HG03280 (cell line): ENCODE measurements around the gene GLIPR2.
A peak's percentile ranks its signal among the peaks of the same experiment; 100 is the strongest.
"Not testable (repeated sequence)": the region's sequence is repeated elsewhere in the genome, so short reads cannot be mapped to it uniquely, and the experiment has no call there.

Source experiments
- ATAC-seq: cut with Tn5 transposase; IDR thresholded peaks from one replicate; pipeline ENCODE4 v1.9.1; 2021; ENCODE audit warnings: mild to moderate bottlenecking, moderate library complexity; ENCODE audit not compliant: unreplicated experiment

Gene GLIPR2

DNA sequence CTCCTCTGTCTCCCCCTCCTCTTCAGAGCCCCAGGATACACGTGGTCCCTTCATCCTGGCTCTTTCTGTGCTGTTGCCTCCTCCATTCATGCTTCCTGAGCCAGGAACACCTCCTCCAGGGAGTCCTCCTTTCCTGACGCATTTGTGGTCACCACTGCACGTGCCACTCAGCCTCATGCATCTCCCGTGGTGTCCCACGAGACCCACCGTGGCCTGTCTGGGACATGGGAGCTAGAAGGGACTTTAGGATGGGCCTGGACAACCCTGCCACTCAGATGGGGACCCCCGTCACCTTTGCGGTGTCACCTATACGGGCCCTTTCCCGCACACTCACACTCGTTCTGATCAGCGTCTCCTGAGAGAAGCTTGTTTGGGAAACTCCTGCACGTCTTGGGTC lies 6.7 kb downstream of the GLIPR2 start:
- no peak for ATAC-seq

DNA sequence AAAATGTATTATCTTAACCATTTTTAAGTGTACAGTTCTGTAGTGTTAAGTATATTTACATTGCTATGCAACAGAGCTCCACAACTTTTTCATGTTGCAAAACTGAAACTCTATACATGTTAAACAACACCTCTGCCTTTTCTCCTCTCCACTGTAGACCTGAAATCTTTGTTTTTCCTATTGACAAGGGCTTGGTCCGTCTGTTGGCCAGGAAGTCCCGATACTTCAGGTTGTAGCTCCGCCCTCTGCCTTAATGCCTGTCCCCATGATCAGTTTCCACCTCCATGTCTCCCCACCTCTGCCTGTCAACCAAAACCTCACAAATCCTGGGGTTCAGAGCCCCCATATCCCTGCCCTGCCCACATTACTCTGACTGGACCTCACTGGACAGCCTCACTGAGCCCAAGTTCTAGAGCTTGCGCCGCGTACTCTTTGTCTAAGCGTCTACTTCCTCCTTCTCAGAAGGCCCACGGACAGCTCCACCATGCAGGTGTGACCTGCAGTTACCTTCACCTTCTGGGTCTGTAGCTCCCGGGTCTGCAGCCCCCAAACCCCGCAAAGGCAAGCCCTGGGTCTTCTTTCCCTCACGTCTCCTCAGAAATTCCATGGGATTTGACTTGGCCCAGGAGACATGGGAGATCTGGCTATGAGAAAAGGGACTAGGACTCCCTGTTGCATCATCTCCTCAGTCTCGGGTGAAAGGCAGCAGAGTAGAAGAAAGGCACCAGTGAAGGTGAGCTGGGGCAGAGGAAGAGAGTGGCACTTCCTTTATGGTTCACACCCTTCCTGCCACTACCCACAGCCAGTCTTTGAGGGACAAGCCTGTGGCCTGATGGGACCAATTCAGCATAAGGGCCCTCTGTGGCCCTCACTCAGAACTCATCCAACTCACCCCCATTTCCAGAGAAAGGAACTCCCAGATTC lies 8.0 kb downstream of the GLIPR2 start:
- no peak for ATAC-seq

DNA sequence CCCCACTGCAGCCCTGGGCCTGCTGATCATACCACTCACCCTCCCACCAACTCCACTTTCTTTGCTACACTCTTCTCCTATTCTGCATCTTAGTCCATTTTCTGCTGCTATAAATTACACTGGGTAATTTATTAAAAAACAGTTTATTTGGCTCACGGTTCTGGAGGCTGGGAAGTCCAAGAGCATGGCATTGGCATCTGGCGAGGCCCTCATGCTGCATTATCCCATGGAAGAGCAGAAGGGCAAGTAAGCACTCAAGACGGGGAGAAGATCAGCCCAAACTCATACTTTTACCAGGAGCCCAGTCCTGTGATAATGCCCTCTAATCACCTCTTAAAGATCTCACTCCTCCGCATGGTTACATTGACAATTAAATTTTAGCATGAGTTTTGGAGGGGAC lies 9.4 kb downstream of the GLIPR2 start:
- ATAC-seq, result no peak

DNA sequence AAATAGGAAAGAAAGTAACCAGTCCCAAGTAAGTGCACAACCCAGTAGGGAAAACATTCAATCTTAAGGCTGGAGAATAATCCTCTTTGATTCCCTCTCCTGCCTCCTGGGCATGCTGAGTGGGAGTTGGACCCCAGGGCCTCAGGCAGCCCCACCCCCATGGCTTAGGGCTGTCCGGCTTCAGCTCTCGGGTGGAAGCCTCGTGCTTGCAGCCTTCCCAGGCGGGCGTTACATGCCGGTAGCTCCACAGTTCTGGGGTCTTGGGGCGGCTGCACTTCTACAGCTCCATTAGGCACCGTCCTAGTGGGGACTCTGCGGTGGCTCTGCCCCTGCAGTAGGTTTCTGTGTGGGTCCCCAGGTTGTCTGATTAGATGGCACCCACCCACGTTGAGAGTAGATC lies 10.1 kb downstream of the GLIPR2 start:
- ATAC-seq, result no peak

DNA sequence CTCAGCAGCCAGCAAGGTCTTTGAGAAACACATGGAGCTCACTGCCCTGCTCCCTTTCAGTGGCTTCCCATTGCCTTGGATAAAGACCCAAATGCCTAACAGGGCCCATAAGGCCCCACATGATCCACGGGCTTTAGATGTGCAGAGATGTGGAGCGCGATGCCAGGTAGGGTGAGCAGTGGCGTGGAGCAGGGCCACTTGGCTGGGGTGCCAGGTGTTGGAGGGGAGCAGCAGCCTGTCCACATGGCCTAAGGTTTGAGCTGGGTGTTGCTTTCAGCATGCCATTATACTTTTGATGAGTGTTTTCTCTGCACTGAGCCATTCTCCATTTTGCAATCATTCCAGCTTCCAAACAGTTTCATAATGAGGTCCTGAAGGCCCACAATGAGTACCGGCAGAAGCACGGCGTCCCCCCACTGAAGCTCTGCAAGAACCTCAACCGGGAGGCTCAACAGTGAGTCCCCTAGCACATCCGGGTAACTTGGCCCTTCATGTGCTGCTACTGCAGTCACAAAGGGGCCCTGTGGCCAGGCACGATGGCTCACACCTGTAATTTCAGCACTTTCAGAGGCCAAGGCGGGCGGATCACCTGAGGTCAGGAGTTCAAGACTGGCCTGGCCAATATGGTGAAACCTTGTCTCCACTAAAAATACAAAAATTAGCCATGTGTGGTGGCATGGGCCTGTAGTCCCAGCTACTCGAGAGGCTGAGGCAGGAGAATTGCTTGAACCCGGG lies 11.1 kb downstream of the GLIPR2 start:
- ATAC-seq, result no peak

DNA sequence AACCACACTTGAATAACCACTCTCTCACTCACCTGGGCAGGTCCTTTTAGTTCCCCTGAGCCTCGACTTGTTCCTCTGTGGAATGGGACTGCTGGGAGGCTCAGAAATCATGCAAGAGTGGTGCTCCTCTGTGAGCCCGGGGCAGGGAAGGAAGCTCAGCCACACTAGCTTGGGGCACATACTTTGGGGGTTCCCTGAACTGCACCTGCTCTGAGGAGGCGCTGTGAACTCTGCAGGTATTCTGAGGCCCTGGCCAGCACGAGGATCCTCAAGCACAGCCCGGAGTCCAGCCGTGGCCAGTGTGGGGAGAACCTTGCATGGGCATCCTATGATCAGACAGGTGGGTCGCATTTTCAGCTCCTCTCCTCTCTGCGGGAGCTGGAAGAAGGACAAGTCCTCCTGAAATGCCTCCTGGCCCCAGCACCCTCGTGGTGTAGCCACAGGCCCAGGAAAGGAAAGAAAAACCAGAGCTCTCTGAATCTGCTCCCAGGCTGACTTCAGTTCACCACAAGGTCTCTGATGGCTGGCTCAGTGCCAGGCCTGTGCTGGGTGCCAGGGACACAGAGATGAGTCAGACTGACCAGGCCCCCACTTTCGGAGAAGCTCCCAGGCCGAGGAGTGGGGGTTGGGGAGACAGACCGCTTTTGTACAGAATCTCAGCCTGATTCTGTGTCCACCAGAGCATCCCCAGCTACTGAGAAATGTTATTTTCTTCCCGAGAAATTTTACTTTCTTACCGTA lies 11.9 kb downstream of the GLIPR2 start:
- peak; percentile 38 for ATAC-seq

DNA sequence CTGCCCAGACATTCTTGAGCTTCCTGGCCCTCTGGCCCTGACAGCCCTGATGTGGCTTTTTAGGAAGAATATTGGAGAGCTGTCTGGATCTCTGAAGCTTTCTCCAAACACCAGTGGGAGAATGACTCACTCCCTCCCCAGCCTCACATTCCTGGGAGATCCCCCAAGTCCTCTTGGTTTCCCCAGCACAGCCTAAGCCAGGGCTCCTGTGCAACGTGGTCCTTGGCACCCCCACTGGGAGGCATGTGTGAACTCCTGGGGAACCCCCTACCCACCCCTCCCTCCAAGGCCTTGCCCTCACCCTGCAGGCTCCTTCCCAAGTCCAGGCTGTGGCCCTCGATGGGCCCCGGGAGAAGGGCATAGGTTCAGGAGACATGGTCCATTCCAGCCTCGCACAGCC lies 12.7 kb downstream of the GLIPR2 start:
- no peak for ATAC-seq

DNA sequence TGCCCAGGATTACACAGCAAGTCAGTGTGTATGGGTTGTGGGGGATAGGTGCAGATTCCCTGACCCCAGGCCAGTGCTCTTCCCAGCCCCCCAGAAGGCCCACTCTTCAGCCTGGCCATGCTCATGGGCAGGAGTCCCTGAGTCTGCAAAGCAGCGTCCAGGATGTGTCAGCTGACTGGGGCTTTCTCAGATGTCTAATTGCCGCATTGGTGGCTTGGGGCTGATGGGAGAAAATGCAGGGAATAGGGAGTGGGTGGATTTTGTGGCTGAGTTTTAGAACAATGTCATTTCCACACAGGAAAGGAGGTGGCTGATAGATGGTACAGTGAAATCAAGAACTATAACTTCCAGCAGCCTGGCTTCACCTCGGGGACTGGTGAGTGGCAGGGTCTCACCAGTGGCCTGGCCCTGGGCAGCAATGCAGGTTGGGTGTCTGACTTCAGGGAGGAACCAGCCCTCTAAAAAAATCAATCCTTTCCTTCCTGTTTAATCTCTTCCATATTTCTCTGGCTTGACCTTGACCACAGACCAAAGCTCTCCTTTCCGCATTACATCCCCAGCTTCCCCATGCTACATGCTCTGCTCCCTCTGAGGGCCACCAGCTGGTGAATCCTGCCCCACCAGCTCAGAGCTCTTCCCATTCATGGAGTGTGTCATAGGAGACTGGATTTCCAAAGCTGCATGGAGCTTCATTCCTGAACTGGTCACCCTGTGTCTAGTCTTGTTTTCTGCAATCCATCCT lies 14.2 kb downstream of the GLIPR2 start:
- ATAC-seq, result no peak

DNA sequence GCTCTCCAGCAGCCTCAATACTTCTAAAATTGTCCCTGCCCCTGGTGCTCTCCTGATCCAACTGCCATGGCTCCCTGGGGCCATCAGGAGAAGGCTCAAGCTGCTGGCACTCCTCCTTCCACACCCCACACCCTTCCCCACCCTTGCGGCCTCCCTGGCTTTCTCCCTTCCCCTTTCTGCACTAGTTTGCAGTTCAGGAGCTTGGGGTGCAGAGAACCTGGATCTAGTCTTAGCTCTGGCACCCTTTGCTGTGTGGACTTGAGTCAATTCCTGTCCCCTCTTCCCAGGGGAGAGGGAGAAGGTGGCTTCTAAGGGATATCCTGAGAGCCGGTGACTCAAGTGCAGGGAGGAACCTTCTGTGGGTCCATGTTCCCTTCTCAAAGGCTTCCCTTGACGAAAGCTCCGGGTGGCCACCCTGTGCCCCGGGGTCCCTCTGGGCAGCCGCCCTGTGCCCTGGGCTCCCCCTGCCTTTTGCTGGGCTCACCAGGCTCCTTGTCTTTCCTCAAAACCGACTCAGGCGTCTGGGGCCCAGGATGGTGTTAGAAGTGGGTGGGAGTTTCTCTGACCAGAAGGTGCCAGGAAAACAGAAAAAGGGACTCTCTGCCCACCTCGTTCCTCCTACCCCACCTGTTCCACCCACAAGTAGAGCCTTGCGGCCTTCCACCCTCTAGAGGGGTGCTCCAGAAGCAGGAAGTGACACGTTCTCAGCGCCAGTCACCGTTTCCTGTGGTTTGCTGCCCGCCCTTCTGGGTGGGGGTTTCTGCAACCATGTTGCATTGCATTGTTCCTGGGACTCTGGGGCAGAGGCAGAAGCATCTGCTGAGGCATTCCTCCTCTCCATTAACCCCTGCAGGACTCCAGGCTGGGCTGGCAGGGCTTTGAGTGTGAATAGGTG lies 15.0 kb downstream of the GLIPR2 start:
- ATAC-seq, result peak; percentile 82

DNA sequence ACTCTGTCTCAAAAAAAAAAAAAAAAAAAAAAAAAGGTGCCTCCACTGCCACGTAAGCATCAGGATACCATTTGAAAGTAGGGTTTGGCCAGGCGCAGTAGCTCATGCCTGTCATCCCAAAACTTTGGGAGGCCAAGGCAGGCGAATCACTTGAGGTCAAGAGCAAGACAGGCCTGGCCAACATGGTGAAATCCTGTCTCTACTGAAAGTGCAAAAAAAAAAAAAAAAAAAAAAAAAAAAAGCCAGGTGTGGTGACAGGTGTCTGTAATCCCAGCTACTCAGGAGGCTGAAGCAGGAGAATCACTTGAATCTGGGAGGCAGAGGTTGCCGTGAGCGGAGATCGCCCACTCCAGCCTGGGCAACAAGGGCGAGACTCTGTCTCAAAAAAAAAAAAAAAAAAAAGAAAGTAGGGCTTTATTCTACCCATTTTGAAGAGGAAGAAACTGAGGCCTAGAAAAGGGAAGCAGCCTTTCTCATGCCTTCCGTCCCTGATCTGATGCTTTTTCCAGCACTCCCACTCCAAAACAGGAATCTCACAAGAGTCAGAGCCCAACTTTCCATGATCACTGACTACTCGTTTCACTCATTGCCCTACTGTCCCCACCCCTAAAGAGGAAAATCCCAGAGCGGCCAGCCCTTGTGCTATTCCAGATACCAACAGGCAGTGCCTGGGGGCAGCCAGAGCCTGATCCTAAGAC lies 16.4 kb downstream of the GLIPR2 start:
- no peak for ATAC-seq

DNA sequence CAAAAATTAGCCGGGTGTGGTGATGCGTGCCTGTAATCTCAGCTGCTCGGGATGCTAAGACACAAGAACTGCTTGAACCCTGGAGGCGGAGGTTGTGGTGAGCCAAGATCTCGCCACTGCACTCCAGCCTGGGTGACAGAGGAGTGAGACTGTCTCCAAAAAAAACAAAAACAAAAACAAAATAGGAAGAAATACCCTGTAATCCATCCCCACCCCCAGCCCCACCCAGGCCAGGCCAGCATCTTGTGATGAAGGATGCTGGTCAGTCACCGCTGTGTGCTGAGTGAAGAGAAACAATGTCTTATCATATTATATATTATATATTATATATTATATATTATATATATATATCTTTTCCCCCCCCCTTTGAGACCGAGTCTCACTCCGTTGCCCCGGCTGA lies 17.2 kb downstream of the GLIPR2 start:
- ATAC-seq, result no peak

DNA sequence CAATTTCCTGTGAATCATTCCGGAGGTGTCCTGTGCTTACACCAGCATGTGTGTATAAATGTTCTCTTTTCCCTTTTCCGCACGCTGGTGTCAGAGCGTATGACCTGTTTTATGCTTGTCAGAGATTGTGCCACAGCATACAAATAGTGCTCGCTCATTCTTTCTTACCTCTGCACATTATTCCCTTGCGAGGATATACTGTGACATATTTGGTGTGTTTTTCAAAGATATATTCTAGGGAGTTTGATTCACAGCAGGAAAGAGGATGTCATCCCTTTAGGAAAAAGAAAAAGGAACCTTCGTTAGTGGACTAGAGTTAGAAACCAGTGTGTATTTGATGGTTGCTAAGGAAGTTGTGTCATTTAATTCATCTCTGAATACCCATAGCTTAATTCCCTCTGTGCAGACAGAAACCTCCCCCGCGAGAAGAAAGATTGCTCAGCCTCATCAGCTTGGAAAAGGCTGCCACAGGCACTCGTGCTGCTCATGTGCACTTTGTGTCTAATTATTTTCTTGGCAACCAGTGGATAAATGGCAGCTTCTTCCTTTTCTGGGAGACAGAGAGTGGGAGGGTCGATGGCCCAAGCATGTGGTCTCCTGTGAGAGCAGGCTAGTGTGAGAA lies 17.9 kb downstream of the GLIPR2 start:
- no peak for ATAC-seq

DNA sequence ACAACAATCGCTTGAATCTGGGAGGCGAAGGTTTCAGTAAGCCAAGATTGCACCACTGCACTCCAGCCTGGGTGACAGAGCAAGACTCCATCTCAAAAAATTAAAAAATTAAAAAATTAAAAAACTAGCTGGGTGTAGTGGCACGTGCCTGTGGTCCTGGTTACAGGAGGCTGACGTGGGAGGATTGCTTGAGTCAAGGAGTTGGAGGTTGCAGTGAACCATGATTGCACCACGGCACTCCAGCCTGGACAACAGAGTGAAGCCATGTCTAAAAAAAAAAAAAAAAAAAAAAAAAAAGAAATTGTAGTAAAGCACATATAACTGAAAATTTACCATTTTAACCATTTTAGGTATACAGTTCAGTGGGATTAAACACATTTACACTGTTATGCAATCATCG lies 19.6 kb downstream of the GLIPR2 start:
- no peak for ATAC-seq

DNA sequence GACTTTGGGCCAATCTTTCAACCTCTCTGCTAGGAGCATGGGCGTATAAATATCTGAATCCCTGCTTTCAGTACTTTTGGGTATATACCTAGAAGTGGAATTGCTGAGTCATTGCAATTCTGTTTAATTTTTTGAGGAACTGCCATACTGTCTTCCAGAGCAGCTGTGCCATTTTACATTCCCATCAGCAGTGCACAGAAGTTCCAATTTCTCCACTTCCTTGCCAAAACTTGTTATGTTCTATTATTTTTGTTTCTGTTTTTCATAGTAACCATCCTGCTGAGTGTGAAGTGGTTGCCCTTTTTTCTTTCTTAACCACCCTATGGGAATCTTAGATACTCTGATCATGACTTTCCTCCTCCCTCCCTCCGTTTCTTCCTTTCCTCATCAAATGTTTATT lies 21.6 kb downstream of the GLIPR2 start:
- no peak for ATAC-seq

DNA sequence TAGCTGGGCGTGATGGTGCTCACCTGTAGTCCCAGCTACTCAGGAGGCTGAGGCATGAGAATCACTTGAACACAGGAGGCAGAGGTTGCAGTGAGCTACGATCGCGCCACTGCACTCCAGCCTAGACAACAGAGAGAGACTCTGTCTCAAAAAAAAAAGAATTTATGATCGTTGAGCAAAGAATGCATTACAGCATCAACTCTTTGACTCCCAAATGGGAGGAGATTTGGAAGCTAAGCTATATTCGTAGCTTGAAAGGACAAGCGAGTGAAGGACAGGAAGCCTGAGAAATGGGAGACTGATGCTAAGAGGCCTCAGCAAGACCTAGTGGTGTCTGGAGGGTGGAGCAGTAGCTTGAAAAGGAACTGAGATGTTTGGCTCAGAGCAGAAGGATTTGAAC lies 22.4 kb downstream of the GLIPR2 start:
- ATAC-seq, result no peak

DNA sequence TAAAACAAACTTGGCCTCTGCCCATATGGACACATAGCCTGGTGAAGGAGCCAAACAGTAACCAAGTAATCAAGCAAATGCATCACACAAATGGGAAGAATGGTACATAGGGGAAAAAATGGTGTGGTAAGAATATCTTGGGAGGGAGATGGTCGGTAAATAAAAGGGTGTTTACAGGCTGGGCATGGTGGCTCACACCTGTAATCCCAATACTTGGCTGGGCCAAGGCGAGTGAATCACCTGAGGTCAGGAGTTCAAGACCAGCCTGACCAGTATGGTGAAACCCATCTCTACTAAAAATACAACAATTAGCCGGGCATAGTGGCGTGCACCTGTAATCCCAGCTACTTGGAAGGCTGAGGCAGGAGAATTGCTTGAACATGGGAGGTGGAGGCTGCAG lies 23.0 kb downstream of the GLIPR2 start:
- not testable (repeated sequence) for ATAC-seq

DNA sequence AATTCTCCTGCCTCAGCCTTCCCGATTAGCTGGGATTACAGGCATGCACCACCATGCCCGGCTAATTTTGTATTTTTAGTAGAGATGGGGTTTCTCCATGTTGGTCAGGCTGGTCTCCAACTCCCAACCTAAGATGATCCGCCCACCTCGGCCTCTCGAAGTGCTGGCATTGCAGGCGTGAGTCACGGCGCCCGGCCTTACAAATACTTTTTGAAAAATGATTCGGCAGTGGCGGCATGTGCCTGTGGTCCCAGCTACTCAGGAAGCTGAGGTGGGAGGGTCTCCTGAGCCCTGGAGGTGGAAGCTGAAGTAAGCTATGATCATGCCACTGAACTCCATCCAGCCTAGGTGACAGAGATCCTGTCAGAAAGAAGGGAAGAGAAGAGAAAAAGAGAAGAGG lies 23.6 kb downstream of the GLIPR2 start:
- not testable (repeated sequence) for ATAC-seq

DNA sequence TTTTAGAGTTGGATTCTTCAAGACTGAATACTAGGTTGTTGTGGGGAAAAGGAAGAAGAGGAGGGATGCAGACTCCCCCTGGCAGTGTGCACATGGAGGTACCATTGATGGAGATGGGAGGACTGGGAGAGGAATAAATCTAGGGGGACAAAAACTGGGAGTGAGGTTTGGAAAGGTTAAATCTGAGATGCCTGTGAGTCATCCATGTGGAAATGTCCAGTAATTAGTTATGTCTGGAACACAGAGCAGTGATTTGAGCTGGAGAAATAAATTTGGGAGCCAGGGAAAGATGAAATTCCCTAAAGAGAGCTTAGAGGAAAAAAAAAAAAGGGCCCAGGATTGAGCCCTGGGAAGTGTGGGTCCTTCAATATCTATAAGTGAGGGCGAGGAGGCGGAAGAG lies 24.7 kb downstream of the GLIPR2 start:
- ATAC-seq, result no peak

DNA sequence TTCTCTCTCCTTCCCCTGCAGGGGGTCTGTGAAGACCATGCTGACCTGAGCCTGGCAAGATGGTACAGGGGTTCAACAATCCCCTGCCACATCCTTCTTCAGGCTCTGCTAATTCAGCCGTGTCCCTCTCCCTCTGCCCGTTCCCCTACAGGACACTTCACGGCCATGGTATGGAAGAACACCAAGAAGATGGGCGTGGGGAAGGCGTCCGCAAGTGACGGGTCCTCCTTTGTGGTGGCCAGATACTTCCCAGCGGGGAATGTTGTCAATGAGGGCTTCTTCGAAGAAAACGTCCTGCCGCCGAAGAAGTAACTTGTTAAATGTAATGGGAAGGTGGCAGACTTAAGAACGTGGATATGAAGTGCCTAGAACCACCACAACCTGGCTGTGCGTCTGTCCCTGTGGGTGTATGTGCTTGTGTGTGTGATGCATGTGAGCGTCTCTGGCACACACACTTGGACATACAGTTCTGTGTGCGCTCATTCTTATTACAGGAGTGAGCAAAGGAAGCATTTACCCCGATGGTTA lies 25.7 kb downstream of the GLIPR2 start:
- no peak for ATAC-seq
